Endothelial cell of umbilical vein (primary cell): Measurements from ENCODE around the gene LCLAT1. TPM values are rescaled to one million over a fixed set of nuclear protein-coding genes. Genes with fewer than 3 reads are reported as not detected.

Source experiments
- BruUV-seq: library from RNA; stranded (reverse); fragments of 400-500 nt; replicated peaks from 2 replicates; lab custom pipeline; 2021; lab: Mats Ljungman, UMichigan
- CTCF ChIA-PET: fragments of 300-600, 350-600 bp; sonication (Branson Sonifier 250); formaldehyde crosslinking; loops from one replicate; lab custom pipeline; 2021; ENCODE audit warnings: antibody characterized with exemption, inconsistent platforms; lab: Charles Lee
- POLR2A ChIA-PET: fragments of 300-600, 350-600 bp; sonication (Branson Sonifier 250); formaldehyde crosslinking; loops from one replicate; lab custom pipeline; 2021; ENCODE audit warnings: antibody characterized with exemption, inconsistent platforms; lab: Charles Lee
- DNase-seq: peaks from one replicate; pipeline ENCODE4 v3.0.0-alpha.2; 2011; ENCODE audit warnings: low read depth, low spot score
- FAIRE-seq: peaks from 2 replicates; lab custom pipeline; 2011; peaks lifted over from hg19 to GRCh38; lab: Jason Lieb, UNC
- H2AFZ ChIP-seq: 2 replicates; pipeline ENCODE4 v1.6.0; 2012; ENCODE audit warnings: low read depth, low read length, control low read depth, inconsistent platforms
- H3K27ac ChIP-seq: 2 replicates; pipeline ENCODE4 v1.5.1; 2011; ENCODE audit warnings: low read depth, mild to moderate bottlenecking, control low read depth, low read length, moderate library complexity; ENCODE audit not compliant: insufficient read depth
- H3K27me3 ChIP-seq, 2 experiments: 2 replicates each; pipeline versions ENCODE4 v1.6.0 to v1.6.1; 2011; ENCODE audit warnings: low read length in 2 of 2, mixed read lengths in 1 of 2; ENCODE audit not compliant: control insufficient read depth in 2 of 2, insufficient read depth in 2 of 2
- H3K36me3 ChIP-seq, 2 experiments: 2 replicates in 1 of 2; 3 replicates in 1 of 2; pipeline ENCODE4 v1.5.1; 2011; ENCODE audit warnings: low read length in 2 of 2, mild to moderate bottlenecking in 1 of 2, moderate library complexity in 1 of 2; ENCODE audit not compliant: control insufficient read depth in 2 of 2, insufficient read depth in 2 of 2; ENCODE audit errors: extremely low read depth in 1 of 2
- H3K4me1 ChIP-seq: 3 replicates; pipeline ENCODE4 v1.5.1; 2011; ENCODE audit warnings: mild to moderate bottlenecking, low read length; ENCODE audit not compliant: control insufficient read depth, insufficient read depth; ENCODE audit errors: extremely low read depth
- H3K4me2 ChIP-seq: 2 replicates; pipeline ENCODE4 v1.6.1; 2011; ENCODE audit warnings: low read length, control low read depth, mixed read lengths; ENCODE audit not compliant: insufficient read depth
- H3K4me3 ChIP-seq, 3 experiments: fragments of 200-600 bp in 1 of 3; sonication (generic), shearing (Covaris generic) in 1 of 3; replicated peaks in 1 of 3; 2 replicates each; pipeline ENCODE4 v1.5.1; 2011 to 2016; ENCODE audit warnings: control low read depth in 3 of 3, low read length in 3 of 3, mild to moderate bottlenecking in 2 of 3, inconsistent platforms in 1 of 3, low read depth in 1 of 3, moderate library complexity in 1 of 3; ENCODE audit not compliant: insufficient read depth in 1 of 3
- H3K79me2 ChIP-seq: 2 replicates; pipeline ENCODE4 v1.6.0; 2012; ENCODE audit warnings: low read length, inconsistent platforms; ENCODE audit not compliant: control insufficient read depth, insufficient read depth
- H3K9ac ChIP-seq: replicated peaks from 2 replicates; pipeline ENCODE3; 2011; ENCODE audit warnings: low read length, control low read depth; ENCODE audit not compliant: insufficient read depth; ENCODE audit errors: extremely low read depth
- H3K9me1 ChIP-seq: replicated peaks from 3 replicates; pipeline ENCODE4 v1.6.0; 2011; ENCODE audit warnings: mild to moderate bottlenecking, low read length; ENCODE audit not compliant: control insufficient read depth, insufficient read depth; ENCODE audit errors: extremely low read depth
- H3K9me3 ChIP-seq: replicated peaks from 2 replicates; pipeline ENCODE4 v1.5.1; 2012; ENCODE audit warnings: low read length, inconsistent platforms; ENCODE audit not compliant: control insufficient read depth, insufficient read depth
- H4K20me1 ChIP-seq: replicated peaks from 2 replicates; pipeline ENCODE3; 2011; ENCODE audit warnings: mild to moderate bottlenecking, low read length; ENCODE audit not compliant: control insufficient read depth, insufficient read depth; ENCODE audit errors: extremely low read depth
- CTCF ChIP-seq, 2 donors: IDR thresholded peaks; 1 replicate in 1 of 2; 2 replicates in 1 of 2; pipeline ENCODE4 v1.5.1; 2011; ENCODE audit warnings: low read length in 2 of 2, mild to moderate bottlenecking in 2 of 2, moderate library complexity in 2 of 2, control low read depth in 1 of 2, inconsistent platforms in 1 of 2, low read depth in 1 of 2; ENCODE audit not compliant: insufficient read depth in 1 of 2; ENCODE audit errors: extremely low read depth in 1 of 2
- EZH2 ChIP-seq: IDR thresholded peaks from 2 replicates; pipeline ENCODE4 v1.6.1; 2012; ENCODE audit warnings: borderline replicate concordance, low read depth, mild to moderate bottlenecking, moderate library complexity, low read length, inconsistent platforms; ENCODE audit not compliant: severe bottlenecking
- FOS ChIP-seq: IDR thresholded peaks from 2 replicates; pipeline ENCODE4 v1.6.1; 2011; ENCODE audit warnings: mild to moderate bottlenecking, low read length, moderate library complexity, borderline replicate concordance; ENCODE audit not compliant: insufficient read depth
- GATA2 ChIP-seq: IDR thresholded peaks from 2 replicates; pipeline ENCODE4 v1.7.0; 2011; ENCODE audit warnings: low read depth, mild to moderate bottlenecking, moderate library complexity, mixed read lengths, low read length; ENCODE audit not compliant: insufficient read length, insufficient read depth
- JUN ChIP-seq: IDR thresholded peaks from 2 replicates; pipeline ENCODE4 v1.6.1; 2011; ENCODE audit warnings: borderline replicate concordance, low read depth; ENCODE audit not compliant: insufficient read length, insufficient read depth
- MAX ChIP-seq: IDR thresholded peaks from 2 replicates; pipeline ENCODE4 v1.6.1; 2011; ENCODE audit not compliant: insufficient read depth, insufficient read length
- MYC ChIP-seq: IDR thresholded peaks from one replicate; pipeline ENCODE4 v1.6.1; 2011; ENCODE audit warnings: mild to moderate bottlenecking, low read depth, low read length
- POLR2A ChIP-seq: IDR thresholded peaks from 2 replicates; pipeline ENCODE4 v1.6.1; 2012; ENCODE audit warnings: low read depth, mild to moderate bottlenecking, control low read depth, low read length
- POLR2AphosphoS5 ChIP-seq: IDR thresholded peaks from 2 replicates; pipeline ENCODE4 v1.6.1; 2012; ENCODE audit warnings: low read depth, mild to moderate bottlenecking, control low read depth, low read length, moderate library complexity; ENCODE audit not compliant: insufficient read depth
- dilution Hi-C: fragments of 300-500 bp; cut with MboI; formaldehyde crosslinking; loops from one replicate; pipeline ENCODE4 v1.15.0; 2019; ENCODE audit warnings: low sequenced_read_pairs; ENCODE audit not compliant: extremely low pct_ligation_motif_present
- intact Hi-C: fragments of 100-400 bp; cut with micrococcal nuclease; formaldehyde crosslinking; loops from one replicate; pipeline ENCODE4 v1.10.0; 2022
- polyA plus RNA-seq, 4 experiments: library from polyadenylated mRNA; depleted of rRNA in 3 of 4; stranded (reverse) in 3 of 4; unstranded in 1 of 4; fragments of >200 nt; gene quantifications; 2 replicates each; pipeline versions ENCODE4 v1.2.1 to v1.2.3, GENCODE V29; 2011 to 2012; ENCODE audit warnings: missing spikeins in 1 of 4
- total RNA-seq: library from RNA; stranded (reverse); gene quantifications from 2 replicates; pipeline ENCODE4 v1.2.3, GENCODE V29; 2021

LCLAT1 gene
- total and polyA plus RNA-seq, 2 donors (not counting 3 experiments of a cell fraction or from before 2014, with no cell fraction given): 6.1 to 20.8 TPM

GRCh38 chr2:30453498-30453897, 6.5 kb downstream of the LCLAT1 start:
- intact Hi-C loops (no loop called here), dilution Hi-C loops (no loop called here)
- no peak for FAIRE-seq
- DNase-seq: no peak
- no peaks in the 10 kb centered on the region for H3K27me3 ChIP-seq
- no TSS peak for BruUV-seq
- ChIA-PET POLR2A (no interaction called here), CTCF (no interaction called here)
- no peak overlapping the region for H3K9ac ChIP-seq
- peaks cover under 1% of the 10 kb centered on the region for H3K4me1 ChIP-seq
- no peak for TF ChIP-seq GATA2
- TF ChIP-seq POLR2A: no peak
- no peak for TF ChIP-seq JUN
- no peak for TF ChIP-seq MYC
- TF ChIP-seq MAX: no peak
- no peak for TF ChIP-seq FOS
- no peak for TF ChIP-seq CTCF (IDR thresholded peaks at IDR 0.05; ENCODE audit: extremely low read depth in 1 of 2, insufficient read depth in 1 of 2, low read depth in 1 of 2, low read length in 2 of 2)
- TF ChIP-seq POLR2AphosphoS5: no peak
- TF ChIP-seq EZH2: no peak
- H3K9me1 ChIP-seq: no peaks in the 10 kb centered on the region
- peaks cover 19% of the 10 kb centered on the region for H3K79me2 ChIP-seq
- no peak overlapping the region for H3K4me2 ChIP-seq
- no peaks in the 10 kb centered on the region for H3K36me3 ChIP-seq
- no peak overlapping the region for H3K27ac ChIP-seq
- H4K20me1 ChIP-seq: no peaks in the 10 kb centered on the region
- no peak overlapping the region for H2AFZ ChIP-seq
- H3K4me3 ChIP-seq: no peak overlapping the region
- H3K9me3 ChIP-seq: no peaks in the 10 kb centered on the region
